GM19035 (cell line): ENCODE results near the gene EIF5A.
"Not testable (repeated sequence)": the region's sequence is repeated elsewhere in the genome, so short reads cannot be mapped to it uniquely, and the experiment has no call there.

Experiments
- ATAC-seq: cut with Tn5 transposase; IDR thresholded peaks from one replicate; pipeline ENCODE4 v1.9.1; 2021; ENCODE audit not compliant: unreplicated experiment

Gene EIF5A

DNA sequence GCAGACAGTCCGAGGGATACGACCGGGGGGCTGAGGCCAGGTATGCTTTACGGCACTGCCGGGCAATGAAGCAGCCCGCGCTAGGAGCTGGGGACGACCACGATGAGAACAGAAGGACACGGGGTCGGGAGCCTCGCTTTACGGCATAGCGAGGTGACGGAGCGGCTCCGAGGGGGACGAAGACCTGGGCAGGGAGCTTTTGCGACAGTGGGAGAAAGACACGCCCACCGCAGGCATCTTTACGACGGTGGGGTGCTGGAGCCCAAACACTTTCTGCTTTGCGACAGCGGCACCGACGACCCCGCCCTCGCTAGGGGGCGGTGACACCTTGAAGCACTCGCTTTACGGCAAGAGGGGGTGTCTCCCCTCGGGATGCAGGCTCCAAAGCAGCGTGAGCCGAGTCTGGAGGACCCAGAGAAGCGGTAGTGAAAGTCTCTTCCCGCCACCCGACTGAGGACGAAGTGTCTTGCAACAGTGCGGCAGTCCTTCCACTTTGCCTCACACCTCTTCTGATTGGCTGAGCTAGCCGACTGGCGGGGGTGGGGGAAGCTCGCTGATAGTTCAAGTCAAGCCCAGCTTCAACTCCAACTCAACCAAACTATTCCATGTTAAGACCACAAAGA, 22.1 kb downstream of the EIF5A start:
- peak; percentile 68 for ATAC-seq

DNA sequence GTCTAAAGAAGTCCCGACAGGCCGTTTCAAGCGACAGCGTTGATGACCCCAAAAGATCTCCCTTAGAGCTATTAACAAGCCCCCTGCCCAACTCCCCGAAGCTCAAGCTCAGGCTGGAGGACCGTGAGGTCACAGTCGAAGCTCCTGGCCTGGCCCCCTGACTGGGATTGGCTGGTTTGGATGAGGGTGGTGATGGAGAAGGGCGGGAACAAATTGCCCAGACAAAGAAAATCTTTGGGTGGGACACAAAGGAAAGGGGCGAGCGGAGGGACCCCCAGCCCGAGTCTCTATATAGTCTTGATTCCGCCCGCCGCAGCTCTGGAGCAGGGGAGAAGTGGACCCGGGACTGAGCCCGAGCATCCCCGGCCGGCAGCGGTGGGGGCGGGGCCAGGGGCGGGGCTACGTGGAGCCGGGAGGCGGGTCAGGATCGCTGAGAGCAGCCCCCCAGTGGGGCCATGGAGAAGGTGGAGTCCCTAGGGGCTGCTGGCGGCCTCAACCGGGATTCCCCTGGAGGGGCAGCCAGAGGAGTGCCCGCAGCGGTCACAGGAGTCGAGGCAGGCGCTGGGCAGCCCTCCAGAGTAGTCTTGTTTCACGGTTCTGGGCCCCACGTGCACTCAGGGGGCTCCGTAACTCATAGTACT, 22.7 kb downstream of the EIF5A start:
- peak; percentile 44 for ATAC-seq

DNA sequence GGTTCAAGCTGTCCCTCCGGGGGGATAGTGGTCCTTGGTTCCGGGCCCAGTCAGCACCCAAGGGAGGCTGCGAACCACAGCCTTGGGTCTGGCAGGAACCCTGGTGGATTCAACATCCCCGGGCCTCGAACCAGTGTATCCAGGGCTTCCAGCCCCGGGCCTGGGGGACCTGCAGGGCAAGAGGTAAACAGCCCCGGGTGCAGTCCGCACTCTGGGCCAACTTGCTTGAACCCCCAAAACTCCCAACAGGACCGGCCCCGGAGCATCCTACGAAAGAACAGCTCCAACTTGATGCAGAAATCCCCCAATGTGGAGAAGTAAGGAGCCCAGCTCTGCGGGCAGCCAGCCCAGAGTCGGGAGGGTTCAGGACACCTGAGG, 23.2 kb downstream of the EIF5A start:
- ATAC-seq: no peak

DNA sequence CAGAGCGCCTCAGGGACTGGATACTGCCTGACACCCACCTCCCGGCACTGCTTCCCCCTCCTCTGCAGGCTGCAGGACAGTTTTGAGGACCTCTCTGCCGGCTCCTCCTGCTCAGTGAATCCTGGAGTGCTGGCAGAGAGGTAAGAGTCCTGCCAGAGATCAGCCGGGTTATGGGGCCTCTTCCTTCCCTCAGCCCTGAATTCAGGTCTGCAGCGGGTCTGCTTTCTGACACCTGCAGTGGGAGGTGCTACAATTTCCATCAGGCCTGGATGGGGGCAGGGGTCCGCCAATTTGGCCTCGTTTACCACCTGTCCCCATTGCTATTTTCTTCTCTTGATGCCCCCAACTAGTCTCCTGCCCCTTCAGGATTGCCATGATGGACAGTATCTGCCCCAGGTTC, 24.7 kb downstream of the EIF5A start:
- no peak for ATAC-seq

DNA sequence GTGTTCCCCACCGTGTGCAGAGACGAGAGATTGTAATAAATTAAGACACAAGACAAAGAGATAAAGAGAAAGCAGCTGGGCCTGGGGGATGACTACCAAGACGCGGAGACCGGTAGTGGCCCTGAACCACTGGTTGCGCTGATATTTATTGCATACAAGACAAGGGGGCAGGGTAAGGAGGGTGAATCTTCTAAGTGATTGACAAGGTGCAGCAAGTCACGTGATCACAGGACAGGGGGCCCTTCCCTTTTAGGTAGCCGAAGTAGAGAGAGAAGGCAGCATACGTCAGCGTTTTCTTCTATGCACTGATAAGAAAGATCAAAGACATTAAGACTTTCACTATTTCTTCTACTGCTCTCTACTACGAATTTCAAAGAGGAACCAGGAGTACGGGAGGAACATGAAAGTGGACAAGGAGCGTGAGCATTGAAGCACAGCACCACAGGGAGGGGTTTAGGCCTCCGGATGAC, 25.2 kb downstream of the EIF5A start:
- not testable (repeated sequence) for ATAC-seq

DNA sequence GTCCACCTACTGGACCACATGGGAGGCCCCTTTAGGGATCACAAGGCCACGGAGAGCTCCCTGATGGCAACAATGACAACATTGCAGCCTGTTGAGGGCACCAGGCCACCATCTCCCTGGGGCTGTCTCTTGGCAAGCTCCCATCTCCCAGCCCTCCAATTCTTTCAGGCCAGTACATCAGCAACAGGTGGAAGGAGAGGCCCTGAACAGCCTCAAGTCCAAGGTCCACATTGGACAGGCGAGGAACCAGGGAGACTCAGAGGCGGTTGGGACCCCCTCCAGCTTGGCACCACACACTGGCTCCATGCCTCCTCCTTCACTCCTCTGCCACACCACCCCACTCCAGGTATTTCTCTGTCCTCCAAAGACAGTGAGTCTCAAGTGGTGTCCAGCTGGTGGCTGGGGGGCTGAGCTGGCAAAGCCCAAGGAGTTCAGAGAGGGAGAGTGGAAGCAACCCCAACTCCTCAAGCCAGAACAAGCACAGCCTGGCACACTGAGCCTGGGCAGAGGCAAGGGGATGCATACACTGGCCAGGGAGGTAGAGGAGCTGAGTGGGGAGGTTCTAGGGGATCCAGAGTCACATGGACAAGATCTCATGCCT, 27.6 kb downstream of the EIF5A start:
- ATAC-seq: no peak

DNA sequence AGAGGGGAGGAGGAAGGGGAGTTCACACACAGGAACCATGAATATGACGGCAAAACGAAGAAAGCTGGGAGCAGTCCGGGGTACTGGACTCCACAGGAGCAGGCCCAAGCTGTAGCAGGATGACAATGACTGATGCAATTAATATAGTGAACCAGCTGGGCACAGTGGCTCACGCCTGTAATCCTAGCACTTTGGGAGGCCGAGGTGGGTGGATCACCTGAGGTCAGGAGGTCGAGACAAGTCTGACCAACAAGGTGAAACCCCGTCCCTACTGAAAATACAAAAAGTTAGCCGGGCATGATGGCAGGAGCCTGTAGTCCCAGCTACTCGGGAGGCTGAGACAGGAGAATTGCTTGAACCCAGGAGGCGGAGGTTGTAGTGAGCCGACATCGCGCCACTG, 28.3 kb downstream of the EIF5A start:
- ATAC-seq: not testable (repeated sequence)

DNA sequence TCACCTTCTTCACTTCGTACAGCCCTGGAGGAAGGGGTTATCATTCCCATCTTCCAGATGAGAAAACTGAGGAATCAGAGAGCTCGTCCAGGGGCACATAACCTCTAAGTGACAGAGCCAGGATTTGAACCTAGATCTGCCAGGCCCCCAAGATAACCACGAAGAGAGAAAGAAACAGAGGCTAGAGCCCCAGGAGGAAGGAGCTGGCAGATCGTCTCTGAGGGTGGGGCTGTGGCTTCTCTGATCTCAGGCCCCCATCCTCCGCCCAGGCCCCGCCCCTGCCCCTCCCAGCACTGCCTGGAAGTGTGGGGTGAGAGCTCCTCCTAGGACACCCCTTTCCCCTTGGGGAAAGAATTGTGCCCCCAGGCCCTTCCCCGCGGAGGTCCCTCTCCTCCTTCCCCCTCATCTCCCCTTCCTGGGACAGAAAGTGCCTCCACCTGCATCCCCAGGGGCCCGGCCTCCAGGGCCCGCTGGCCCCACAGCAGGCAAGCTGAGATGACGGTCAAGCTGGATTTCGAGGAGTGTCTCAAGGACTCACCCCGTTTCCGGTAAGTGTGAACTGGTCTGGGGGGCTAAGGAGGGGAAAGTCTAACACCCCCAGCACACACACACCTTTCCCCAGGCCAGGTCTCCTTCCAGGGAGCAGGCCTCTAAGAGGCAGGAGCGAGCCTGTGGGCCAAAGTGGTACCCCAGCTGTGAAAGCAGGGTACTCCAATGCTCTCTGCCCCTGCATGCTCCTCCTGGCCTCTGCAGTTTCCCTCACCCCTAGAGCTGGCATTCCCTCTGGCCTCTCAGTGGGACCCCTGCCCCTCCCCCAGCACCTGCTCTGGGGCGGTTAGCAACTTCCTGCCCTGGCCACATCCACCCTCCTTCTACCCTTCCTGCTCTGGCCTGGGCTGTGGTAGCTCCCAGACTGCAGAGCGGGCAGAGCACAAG, 29.1 kb downstream of the EIF5A start, which contains the start of gene ACAP1:
TSS of gene ACAP1 (plus strand) at position 290 of the 936 bp plus-strand sequence. CDS start at position 496, 206 bp downstream.
- ATAC-seq: peak; percentile 71

DNA sequence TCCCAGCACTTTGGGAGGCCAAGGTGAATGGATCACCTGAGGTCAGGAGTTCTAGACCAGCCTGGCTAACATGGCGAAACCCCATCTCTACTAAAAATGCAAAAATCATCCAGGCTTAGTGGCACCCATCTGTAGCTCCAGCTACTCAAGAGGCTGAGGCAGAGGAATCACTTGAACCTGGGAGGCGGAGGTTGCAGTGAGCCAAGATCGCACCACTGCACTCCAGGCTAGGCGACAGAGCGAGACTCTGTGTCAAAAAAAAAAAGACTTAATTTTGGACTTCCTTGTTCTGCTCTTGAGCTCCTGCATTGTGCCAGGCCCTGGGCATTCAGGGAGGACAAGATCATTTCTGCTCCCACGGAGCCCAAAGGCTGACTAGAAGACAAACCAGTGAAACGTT, 30.2 kb downstream of the EIF5A start:
- not testable (repeated sequence) for ATAC-seq

DNA sequence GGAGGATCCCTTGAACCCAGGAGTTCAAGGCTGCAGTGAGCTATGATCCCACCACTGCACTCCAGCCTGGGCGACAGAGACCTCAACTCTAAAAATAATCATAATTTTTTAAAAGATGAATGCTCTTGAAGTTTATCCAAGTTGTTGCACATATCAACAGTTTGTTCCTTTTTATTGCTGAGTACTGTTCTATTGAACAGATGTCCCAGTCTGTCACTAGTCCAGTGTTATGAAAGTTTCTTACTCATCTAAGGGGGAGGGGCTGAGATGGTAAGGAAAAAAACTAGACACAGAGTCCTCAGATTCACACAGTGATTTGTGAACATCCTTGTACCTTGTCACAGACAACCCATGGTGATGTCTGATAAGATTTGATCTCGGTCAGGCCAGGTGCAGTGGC, 32.8 kb downstream of the EIF5A start:
- ATAC-seq: no peak

DNA sequence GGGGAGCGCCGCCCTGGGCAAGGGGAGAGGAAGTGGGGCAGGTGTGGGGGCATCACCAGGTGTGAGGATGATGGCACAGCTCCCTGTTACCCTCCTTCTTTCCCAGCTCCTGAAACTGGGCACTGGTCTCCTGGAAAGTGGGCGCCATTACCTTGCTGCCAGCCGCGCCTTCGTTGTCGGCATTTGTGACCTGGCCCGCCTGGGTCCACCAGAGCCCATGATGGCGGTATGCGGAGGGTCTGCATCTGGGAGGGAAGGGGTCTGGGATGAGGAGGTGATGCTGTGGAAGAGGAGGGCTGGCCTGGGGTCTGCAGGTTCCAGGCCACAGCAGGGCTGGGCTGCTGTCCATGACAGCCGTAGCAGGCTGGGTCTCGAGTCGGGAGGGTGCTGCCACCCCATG, 34.4 kb downstream of the EIF5A start:
- ATAC-seq: no peak

DNA sequence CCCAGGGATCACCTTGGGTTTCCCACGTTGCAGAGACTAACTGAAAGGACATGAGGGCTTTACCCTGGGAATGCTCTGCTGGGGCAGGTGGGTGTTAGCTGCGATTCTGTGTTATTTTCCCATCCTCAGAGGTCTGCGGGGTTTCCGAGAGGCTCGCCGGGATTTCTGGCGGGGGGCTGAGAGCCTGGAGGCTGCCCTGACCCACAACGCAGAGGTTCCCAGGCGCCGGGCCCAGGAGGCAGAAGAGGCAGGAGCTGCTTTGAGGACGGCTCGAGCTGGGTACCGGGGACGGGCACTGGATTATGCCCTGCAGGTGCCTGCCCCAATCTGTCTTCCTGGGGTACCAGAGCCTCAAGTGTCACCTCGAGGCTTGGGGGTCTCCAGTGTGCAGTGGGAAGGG, 35.8 kb downstream of the EIF5A start:
- no peak for ATAC-seq

DNA sequence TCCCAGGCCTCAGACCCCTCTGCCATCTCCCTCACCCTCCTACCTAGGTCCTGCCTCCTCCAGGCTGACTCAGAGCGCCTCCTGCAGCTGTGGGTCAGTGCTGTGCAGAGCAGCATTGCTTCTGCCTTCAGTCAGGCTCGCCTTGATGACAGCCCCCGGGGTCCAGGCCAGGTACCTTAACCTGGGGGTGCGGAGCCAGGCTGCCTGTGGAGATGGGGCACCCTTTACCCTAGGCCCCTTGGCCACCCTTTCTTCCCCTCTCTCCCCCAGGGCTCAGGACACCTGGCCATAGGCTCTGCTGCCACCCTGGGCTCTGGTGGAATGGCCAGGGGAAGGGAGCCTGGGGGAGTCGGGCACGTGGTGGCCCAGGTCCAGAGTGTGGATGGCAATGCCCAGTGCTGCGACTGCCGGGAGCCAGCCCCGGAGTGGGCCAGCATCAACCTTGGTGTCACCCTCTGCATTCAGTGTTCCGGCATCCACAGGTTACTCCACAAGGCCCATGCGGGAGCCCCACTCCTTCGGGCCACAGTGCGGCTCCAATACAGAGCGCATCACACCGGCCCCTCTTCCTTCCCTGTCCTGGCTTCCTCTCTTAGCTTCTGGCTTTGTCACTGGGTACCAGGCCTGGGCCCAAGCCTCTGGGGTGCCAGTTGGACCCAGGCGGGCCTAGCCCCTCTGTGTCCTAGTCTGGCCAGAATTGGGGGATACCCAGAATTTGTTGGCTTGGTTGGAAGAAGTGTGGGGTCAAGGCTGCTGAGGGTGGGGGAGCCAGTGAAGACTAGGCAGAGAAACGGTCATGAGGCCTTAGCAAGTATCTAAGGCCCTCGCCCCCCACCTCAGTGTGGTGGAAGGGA, 39.6 kb downstream of the EIF5A start:
- no peak for ATAC-seq

DNA sequence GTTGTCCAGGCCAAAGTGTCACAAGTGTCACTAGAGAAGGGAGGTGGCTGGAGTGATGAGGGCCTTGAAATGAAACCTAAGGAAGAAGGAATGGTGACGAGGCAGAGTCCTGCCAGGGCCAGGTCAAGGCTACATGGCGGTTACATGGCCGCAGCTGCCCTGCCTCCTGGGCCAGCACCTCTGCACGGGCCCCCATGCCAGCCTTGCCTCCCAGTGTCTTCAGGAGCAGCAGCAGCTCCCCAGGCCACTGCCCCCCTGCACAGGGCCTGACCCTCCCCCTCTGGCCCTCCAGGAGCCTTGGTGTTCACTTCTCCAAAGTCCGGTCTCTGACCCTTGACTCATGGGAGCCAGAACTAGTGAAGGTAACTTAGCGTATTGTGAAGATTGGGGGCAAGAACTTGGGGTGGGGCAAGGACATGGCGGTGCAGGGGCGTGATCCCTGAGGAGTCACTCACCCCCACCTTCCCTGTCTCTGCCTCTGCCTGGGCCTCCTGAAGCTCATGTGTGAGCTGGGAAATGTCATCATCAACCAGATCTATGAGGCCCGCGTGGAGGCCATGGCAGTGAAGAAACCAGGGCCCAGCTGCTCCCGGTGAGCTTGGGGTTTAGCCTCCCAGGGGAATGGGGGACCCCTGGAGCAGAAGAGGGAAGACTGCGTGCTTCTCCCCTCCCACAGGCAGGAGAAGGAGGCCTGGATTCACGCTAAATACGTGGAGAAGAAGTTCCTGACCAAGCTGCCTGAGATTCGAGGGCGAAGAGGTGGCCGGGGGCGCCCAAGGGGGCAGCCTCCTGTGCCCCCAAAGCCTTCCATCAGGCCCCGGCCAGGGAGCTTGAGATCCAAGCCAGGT, 40.4 kb downstream of the EIF5A start:
- ATAC-seq: no peak

DNA sequence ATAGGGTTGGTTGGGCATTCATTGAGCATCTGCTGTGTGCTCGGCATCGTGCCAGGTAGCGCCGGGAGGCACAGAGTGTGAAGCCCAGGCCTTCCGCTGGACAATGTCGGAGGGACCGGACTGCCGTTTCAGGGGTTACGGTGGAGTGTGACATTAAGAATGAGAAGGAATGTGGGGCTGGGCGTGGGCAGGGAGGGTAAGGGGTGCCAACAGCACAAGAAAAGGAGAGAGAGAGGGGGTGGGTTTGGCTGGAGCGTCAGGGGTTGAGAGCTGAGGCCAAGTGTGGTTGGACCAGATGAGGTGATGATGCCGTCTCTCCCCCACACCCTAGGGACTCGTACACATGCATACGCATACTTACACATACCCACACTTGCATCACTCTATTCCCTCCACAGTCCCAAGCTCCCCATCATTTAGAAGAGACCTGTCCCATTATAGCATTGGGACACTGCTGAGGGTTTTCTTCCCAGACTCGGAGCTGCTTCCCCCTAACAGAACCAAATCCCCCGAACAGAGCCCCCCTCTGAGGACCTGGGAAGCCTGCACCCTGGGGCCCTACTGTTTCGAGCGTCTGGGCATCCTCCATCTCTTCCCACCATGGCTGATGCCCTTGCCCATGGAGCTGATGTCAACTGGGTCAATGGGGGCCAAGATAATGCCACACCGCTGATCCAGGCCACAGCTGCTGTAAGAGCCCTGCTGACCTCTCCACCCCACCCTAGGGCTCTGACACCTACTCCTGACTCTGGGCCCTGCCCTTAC, 41.2 kb downstream of the EIF5A start:
- ATAC-seq: no peak

DNA sequence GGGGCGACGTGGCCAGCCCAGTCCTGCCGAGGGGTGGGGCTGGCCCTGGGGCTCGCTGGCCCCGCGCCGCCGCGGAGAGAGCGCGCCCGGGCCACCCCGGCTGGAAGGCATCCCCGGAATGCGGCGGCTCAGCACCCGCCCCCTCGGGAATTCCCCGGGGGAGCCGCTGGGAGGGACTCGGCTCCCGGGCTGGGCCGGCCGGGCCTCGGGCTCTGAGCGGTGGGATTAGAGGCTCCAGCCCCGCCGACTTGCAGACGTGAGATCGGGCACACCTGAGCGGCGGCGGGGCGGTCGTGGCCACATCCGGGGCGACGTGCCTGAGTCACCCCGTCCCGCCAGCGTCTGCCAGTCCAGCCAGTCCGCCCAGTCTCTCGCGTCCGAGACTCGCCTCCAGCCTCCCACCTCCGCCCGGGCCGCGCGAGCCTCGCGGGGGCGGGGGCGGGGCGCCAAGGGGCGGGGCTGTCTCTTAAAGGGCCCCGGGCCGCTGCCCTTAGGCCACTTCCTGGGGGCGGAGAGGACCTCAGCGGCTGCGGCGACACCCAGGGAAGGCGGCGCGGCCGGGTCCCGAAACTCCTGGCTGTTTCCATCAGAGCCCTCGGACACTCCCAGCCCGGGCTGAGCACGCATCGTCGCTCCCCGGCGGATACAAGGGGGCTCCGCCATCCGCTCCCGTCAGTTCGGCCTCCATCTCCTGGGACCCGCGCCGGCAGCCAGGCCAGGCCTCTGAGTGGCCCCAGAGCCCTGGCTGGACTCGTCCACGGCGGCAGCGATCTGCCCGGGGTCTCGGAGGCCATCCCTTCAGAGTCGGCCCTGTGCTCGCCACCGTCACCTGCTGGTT, 44.5 kb downstream of the EIF5A start, which contains the start of gene KCTD11:
TSS of gene KCTD11 (plus strand) at position 498 of the 838 bp plus-strand sequence.
- ATAC-seq: peak; percentile 71

DNA sequence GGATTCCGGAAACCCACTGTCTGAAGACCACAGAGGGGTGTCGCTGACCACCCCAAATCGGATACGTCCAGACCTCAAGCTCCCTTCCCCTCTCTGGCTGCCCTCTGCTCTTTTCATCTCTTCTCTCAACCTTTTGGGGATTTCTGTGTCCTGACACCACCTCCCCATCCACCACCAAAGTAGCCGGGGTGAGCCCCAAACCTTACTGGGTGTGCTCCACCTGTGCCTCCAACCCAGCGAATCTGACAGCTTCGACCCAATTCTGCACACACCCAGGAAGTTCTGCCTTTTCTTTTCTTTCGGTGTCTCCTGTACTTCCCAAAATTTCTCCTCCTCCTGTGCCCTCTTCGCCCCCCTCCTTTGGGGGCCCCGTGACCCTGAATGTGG, 45.1 kb downstream of the EIF5A start:
- ATAC-seq: no peak
